ENCODE results near the gene CEP192.

CEP192 gene

DNA sequence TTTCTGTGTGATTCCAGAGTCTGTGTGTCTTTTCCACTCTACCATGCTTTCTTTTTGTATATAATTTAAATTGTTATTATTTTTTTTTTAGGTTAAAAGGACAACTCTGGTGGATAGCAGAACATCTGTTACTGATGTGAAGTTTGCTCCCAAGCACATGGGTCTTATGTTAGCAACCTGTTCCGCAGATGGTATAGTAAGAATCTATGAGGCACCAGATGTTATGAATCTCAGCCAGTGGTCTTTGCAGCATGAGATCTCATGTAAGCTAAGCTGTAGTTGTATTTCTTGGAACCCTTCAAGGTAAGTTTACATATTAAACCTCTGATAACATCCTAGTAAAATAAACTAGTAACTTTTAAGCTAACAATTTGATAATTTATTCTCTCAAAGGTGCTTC lies 28.1 kb upstream of the CEP192 start:
- no peaks in the 10 kb centered on the region for H3K27me3 ChIP-seq (ENCODE audit: control insufficient read depth, low read length)

DNA sequence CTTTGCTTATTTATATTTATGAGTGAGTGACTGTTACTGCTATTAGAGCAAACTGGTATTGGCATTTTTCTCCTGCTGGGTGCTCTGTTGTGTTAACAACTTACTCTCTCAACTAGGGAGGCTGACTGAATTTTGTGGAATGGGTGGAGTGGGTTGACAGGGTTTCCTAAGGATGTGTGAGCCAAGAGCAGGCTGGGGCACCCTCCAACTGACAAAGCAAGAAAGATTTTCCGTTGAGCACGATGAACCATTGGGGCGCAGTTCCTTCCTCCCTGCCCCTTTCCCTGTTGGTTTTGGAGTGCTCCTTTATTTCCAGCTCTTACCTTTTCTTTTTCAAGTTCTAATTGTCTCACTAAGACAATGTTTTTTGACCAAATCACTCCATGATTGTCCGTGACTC lies 23.0 kb upstream of the CEP192 start:
- H3F3A ChIP-seq (ENCODE audit: control insufficient read depth, insufficient read depth) = peaks cover 6% of the 10 kb centered on the region; the same call in 1 of the 2 replicates

More for the DNA sequence above, 28.1 kb upstream of the CEP192 start:
- Histone ChIP-seq H3K9me2 (replicated peaks; ENCODE audit: control insufficient read depth, low read length) (no peaks in the 10 kb centered on the region), H3K9me3 (ENCODE audit: control insufficient read depth, insufficient read depth, low read length) (no peaks in the 10 kb centered on the region), H3F3A (ENCODE audit: control insufficient read depth, insufficient read depth) (peaks cover 6% of the 10 kb centered on the region; the same call in 1 of the 2 replicates), H3K4me3 (ENCODE audit: low read length) (no peak overlapping the region), H3K4me2 (ENCODE audit: low read length) (no peak overlapping the region), H4K20me1 (ENCODE audit: control insufficient read depth, insufficient read depth, low read depth, low read length) (0 out of 2 replicates have a peak, but pooled peaks cover 4% of the 10 kb centered on the region), H3K79me2 (ENCODE audit: control insufficient read depth, low read length) (peaks cover 60% of the 10 kb centered on the region), H3K36me3 (ENCODE audit: control insufficient read depth, low read length) (peaks cover 83% of the 10 kb centered on the region), H3K27ac (ENCODE audit: low read depth, low read length) (no peak overlapping the region), H3K4me1 (ENCODE audit: control insufficient read depth, low read length) (no peaks in the 10 kb centered on the region)
- no peak for TF ChIP-seq EZH2phosphoT487 (IDR thresholded peaks at IDR 0.05; ENCODE audit: borderline replicate concordance, low read length)
- TF ChIP-seq, protein P1, sequence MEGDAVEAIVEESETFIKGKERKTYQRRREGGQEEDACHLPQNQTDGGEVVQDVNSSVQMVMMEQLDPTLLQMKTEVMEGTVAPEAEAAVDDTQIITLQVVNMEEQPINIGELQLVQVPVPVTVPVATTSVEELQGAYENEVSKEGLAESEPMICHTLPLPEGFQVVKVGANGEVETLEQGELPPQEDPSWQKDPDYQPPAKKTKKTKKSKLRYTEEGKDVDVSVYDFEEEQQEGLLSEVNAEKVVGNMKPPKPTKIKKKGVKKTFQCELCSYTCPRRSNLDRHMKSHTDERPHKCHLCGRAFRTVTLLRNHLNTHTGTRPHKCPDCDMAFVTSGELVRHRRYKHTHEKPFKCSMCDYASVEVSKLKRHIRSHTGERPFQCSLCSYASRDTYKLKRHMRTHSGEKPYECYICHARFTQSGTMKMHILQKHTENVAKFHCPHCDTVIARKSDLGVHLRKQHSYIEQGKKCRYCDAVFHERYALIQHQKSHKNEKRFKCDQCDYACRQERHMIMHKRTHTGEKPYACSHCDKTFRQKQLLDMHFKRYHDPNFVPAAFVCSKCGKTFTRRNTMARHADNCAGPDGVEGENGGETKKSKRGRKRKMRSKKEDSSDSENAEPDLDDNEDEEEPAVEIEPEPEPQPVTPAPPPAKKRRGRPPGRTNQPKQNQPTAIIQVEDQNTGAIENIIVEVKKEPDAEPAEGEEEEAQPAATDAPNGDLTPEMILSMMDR (IDR thresholded peaks at IDR 0.05; ENCODE audit: low read depth, low read length, poor library complexity, severe bottlenecking) = no peak

DNA sequence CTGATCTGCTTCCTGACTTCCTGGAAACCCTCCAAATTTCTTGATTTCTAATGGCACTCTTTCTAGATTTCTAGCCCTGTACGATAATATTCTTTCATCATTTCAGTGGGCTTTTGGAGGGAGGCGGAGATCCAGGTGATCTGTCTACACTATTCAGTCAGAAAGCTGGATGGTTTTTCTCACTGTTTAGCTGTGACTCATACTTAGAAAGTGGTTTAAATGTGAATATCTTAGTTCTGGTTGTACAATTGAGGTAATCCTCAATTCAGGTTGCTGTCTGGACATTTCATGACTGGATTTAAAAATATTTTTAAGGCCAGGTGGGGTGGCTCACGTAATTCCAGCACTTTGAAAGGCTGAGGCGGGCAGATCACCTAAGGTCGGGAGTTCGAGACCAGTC lies 22.5 kb upstream of the CEP192 start:
- TF ChIP-seq, protein P1 (IDR thresholded peaks at IDR 0.05; ENCODE audit: low read depth, low read length, poor library complexity, severe bottlenecking) = no peak
- no peak for TF ChIP-seq EZH2phosphoT487 (IDR thresholded peaks at IDR 0.05; ENCODE audit: borderline replicate concordance, low read length)
- Histone ChIP-seq H3K27ac (ENCODE audit: low read depth, low read length) (no peak overlapping the region), H3F3A (ENCODE audit: control insufficient read depth, insufficient read depth) (peaks cover 3% of the 10 kb centered on the region; the same call in 1 of the 2 replicates), H3K4me1 (ENCODE audit: control insufficient read depth, low read length) (no peaks in the 10 kb centered on the region), H3K9me2 (replicated peaks; ENCODE audit: control insufficient read depth, low read length) (no peaks in the 10 kb centered on the region), H3K9me3 (ENCODE audit: control insufficient read depth, insufficient read depth, low read length) (no peaks in the 10 kb centered on the region), H3K4me2 (ENCODE audit: low read length) (no peak overlapping the region), H3K36me3 (ENCODE audit: control insufficient read depth, low read length) (peaks cover 76% of the 10 kb centered on the region), H4K20me1 (ENCODE audit: control insufficient read depth, insufficient read depth, low read depth, low read length) (no peaks in the 10 kb centered on the region), H3K79me2 (ENCODE audit: control insufficient read depth, low read length) (peaks cover 24% of the 10 kb centered on the region), H3K27me3 (ENCODE audit: control insufficient read depth, low read length) (no peaks in the 10 kb centered on the region), H3K4me3 (ENCODE audit: low read length) (no peak overlapping the region)

More for the DNA sequence above, 23.0 kb upstream of the CEP192 start:
- Histone ChIP-seq H3K36me3 (ENCODE audit: control insufficient read depth, low read length) (peaks cover 78% of the 10 kb centered on the region), H3K9me3 (ENCODE audit: control insufficient read depth, insufficient read depth, low read length) (no peaks in the 10 kb centered on the region), H3K27me3 (ENCODE audit: control insufficient read depth, low read length) (no peaks in the 10 kb centered on the region), H3K79me2 (ENCODE audit: control insufficient read depth, low read length) (peaks cover 28% of the 10 kb centered on the region), H3K4me2 (ENCODE audit: low read length) (no peak overlapping the region), H3K4me1 (ENCODE audit: control insufficient read depth, low read length) (no peaks in the 10 kb centered on the region), H3K9me2 (replicated peaks; ENCODE audit: control insufficient read depth, low read length) (no peaks in the 10 kb centered on the region), H4K20me1 (ENCODE audit: control insufficient read depth, insufficient read depth, low read depth, low read length) (no peaks in the 10 kb centered on the region), H3K27ac (ENCODE audit: low read depth, low read length) (no peak overlapping the region), H3K4me3 (ENCODE audit: low read length) (no peak overlapping the region)
- TF ChIP-seq, protein P1 (IDR thresholded peaks at IDR 0.05; ENCODE audit: low read depth, low read length, poor library complexity, severe bottlenecking) = no peak
- TF ChIP-seq EZH2phosphoT487 (IDR thresholded peaks at IDR 0.05; ENCODE audit: borderline replicate concordance, low read length) = no peak
